K562 (cell line): ENCODE data around the gene TIMP2. TPM values are rescaled to one million over a fixed set of nuclear protein-coding genes. Genes with fewer than 3 reads are reported as not detected.
"Not testable (repeated sequence)": the region's sequence is repeated elsewhere in the genome, so short reads cannot be mapped to it uniquely, and the experiment has no call there.

Experiments
- ATAC-seq: fragments of 200-7000 bp; cut with Tn5 transposase; 3 replicates; pipeline ENCODE4 v1.9.1; 2020; ENCODE audit warnings: moderate library complexity
- BruUV-seq: library from RNA; stranded (reverse); fragments of 400-500 nt; replicated peaks from 2 replicates; lab custom pipeline; 2021; lab: Mats Ljungman, UMichigan
- CTCF ChIA-PET: fragments of 300-600 bp; formaldehyde crosslinking; extraction: SDS; loops from one replicate; lab custom pipeline; 2021; ENCODE audit warnings: low intra/inter-chr PET ratio; lab: Yijun Ruan, JAX
- POLR2A ChIA-PET: fragments of 300-600, 350-650 bp; sonication (Branson Sonifier 250); formaldehyde crosslinking; extraction: SDS; loops from one replicate; lab custom pipeline; 2021; ENCODE audit warnings: antibody characterized with exemption, inconsistent platforms; lab: Yijun Ruan, JAX
- DNase-seq, 4 experiments: peaks; one replicate each; pipeline versions ENCODE4 v3.0.0 to v3.0.0-alpha.2; 2011 to 2018; ENCODE audit warnings: low spot score in 3 of 4, mixed read lengths in 3 of 4; ENCODE audit errors: extremely low read depth in 1 of 4
- FAIRE-seq: peaks from 2 replicates; lab custom pipeline; 2011; peaks lifted over from hg19 to GRCh38; lab: Jason Lieb, UNC
- H2AFZ ChIP-seq: 2 replicates; pipeline ENCODE4 v1.6.0; 2011; ENCODE audit warnings: low read depth, low read length, control low read depth, inconsistent platforms
- H3K27ac ChIP-seq: fragments of 200-600 bp; 3 replicates; pipeline ENCODE4 v1.8.0; 2011; ENCODE audit warnings: low read depth, mild to moderate bottlenecking, control low read depth, inconsistent platforms, low read length, moderate library complexity, mixed read lengths; ENCODE audit errors: extremely low read depth
- H3K27me3 ChIP-seq, 2 experiments: fragments of 300-600 bp in 1 of 2; 2 replicates in 1 of 2; 3 replicates in 1 of 2; pipeline versions ENCODE4 v1.6.0 to v1.8.0; 2011; ENCODE audit warnings: inconsistent platforms in 2 of 2, low read length in 2 of 2, mild to moderate bottlenecking in 1 of 2, mixed read lengths in 1 of 2, moderate library complexity in 1 of 2; ENCODE audit not compliant: control insufficient read depth in 2 of 2, insufficient read depth in 2 of 2
- H3K36me3 ChIP-seq: fragments of 300-600 bp; 3 replicates; pipeline ENCODE4 v1.8.0; 2011; ENCODE audit warnings: mild to moderate bottlenecking, low read length, inconsistent platforms; ENCODE audit not compliant: control insufficient read depth, insufficient read depth
- H3K4me1 ChIP-seq, 2 experiments: fragments of 200-600 bp in 1 of 2; replicated peaks in 1 of 2; 2 replicates in 1 of 2; 3 replicates in 1 of 2; pipeline versions ENCODE4 v1.5.1 to v1.8.0; 2011; ENCODE audit warnings: inconsistent platforms in 2 of 2, low read length in 2 of 2, mild to moderate bottlenecking in 1 of 2, mixed read lengths in 1 of 2, moderate library complexity in 1 of 2; ENCODE audit not compliant: control insufficient read depth in 2 of 2, insufficient read depth in 2 of 2
- H3K4me2 ChIP-seq: 2 replicates; pipeline ENCODE4 v1.6.1; 2011; ENCODE audit warnings: low read length, control low read depth, inconsistent platforms, mixed read lengths; ENCODE audit not compliant: insufficient read depth
- H3K4me3 ChIP-seq: fragments of 200-600 bp; sonication (generic), shearing (Covaris generic); 2 replicates; pipeline ENCODE4 v1.5.1; 2016; ENCODE audit warnings: control low read depth, inconsistent platforms
- H3K79me2 ChIP-seq: fragments of 200-600 bp; 3 replicates; pipeline ENCODE4 v1.8.0; 2011; ENCODE audit warnings: low read length, inconsistent platforms; ENCODE audit not compliant: control insufficient read depth, insufficient read depth
- H3K9ac ChIP-seq, 2 experiments: 2 replicates each; pipeline versions ENCODE4 v1.6.0 to v1.6.1; 2011; ENCODE audit warnings: low read depth in 2 of 2, low read length in 2 of 2, control low read depth in 1 of 2, inconsistent platforms in 1 of 2, mild to moderate bottlenecking in 1 of 2, mixed read lengths in 1 of 2; ENCODE audit not compliant: insufficient read depth in 1 of 2
- H3K9me1 ChIP-seq: one replicate; pipeline ENCODE4 v1.6.0; 2011; ENCODE audit warnings: inconsistent platforms, mild to moderate bottlenecking, low read length, moderate library complexity; ENCODE audit not compliant: control insufficient read depth, insufficient read depth
- H3K9me3 ChIP-seq: replicated peaks from 2 replicates; pipeline ENCODE4 v1.5.1; 2011; ENCODE audit warnings: low read depth, low read length, inconsistent platforms; ENCODE audit not compliant: control insufficient read depth, insufficient read depth
- H4K20me1 ChIP-seq: replicated peaks from 2 replicates; pipeline ENCODE4 v1.6.1; 2011; ENCODE audit warnings: low read length, inconsistent platforms, mixed read lengths; ENCODE audit not compliant: control insufficient read depth, insufficient read depth
- CGGBP1 ChIP-seq: fragments of 250-450 bp; sonication (Bioruptor Pico); IDR thresholded peaks from 2 replicates; pipeline ENCODE4 v1.9.0; 2021; ENCODE audit warnings: mild to moderate bottlenecking
- JUNB ChIP-seq: fragments of 450-650 bp; formaldehyde crosslinking; conservative IDR thresholded peaks from 2 replicates; pipeline ENCODE4 v1.4.0; 2020; ENCODE audit warnings: mild to moderate bottlenecking
- MLLT1 ChIP-seq, 2 experiments: fragments of 450-650 bp; IDR thresholded peaks; 2 replicates each; pipeline ENCODE4 v1.6.1; 2016
- PHF20 ChIP-seq: fragments of 450-650 bp; IDR thresholded peaks from 2 replicates; pipeline ENCODE4 v1.6.1; 2018; ENCODE audit not compliant: partially characterized antibody
- PPARD ChIP-seq: fragments of 250-450 bp; sonication (Bioruptor Pico); IDR thresholded peaks from 2 replicates; pipeline ENCODE4 v1.8.0; 2022; ENCODE audit warnings: inconsistent platforms, mild to moderate bottlenecking, moderate library complexity
- TOE1 ChIP-seq, 2 experiments: fragments of 450-650 bp in 1 of 2; sonication (generic) in 1 of 2; formaldehyde crosslinking in 1 of 2; IDR thresholded peaks; 2 replicates each; pipeline versions ENCODE4 v1.7.1 to v1.8.0; 2016 to 2022; ENCODE audit warnings: borderline replicate concordance in 2 of 2, mild to moderate bottlenecking in 2 of 2, antibody characterized with exemption in 1 of 2, inconsistent platforms in 1 of 2, low read depth in 1 of 2, missing genetic modification reagents in 1 of 2, moderate library complexity in 1 of 2
- WGBS: fragments of 100-300 bp; shearing (Covaris generic); methylation state at CpG from one replicate; pipeline ENCODE4 v1.1.6; 2016; ENCODE audit warnings: low coverage, mixed read lengths; ENCODE audit not compliant: insufficient coverage; ENCODE audit errors: missing lambda C conversion rate; 5-methylcytosine and 5-hydroxymethylcytosine counted together
- in situ Hi-C: fragments of 300-500 bp; cut with MboI; formaldehyde crosslinking; loops from 4 replicates; pipeline ENCODE4 v1.15.0; 2018; ENCODE audit warnings: inconsistent platforms, mixed read lengths
- intact Hi-C: fragments of 100-400 bp; cut with micrococcal nuclease; formaldehyde crosslinking; loops from 2 replicates; pipeline ENCODE4 v1.14.2; 2022
- polyA plus RNA-seq, 8 experiments: library from polyadenylated mRNA; depleted of rRNA in 4 of 8; stranded (reverse) in 5 of 8; unstranded in 3 of 8; fragments of >200 nt; fragmentation: Nextera tagmentation in 2 of 8; fragmentation: Illumina TruSeq in 1 of 8; extraction: Ambion mirVana in 2 of 8; extraction: Trizol in 1 of 8; gene quantifications; 2 replicates each; pipeline versions ENCODE4 v1.2.1 to v1.2.3, GENCODE V29; 2011 to 2014; ENCODE audit warnings: inconsistent platforms in 1 of 8, missing spikeins in 1 of 8
- total RNA-seq, 7 experiments: library from RNA; depleted of rRNA in 6 of 7; stranded (reverse); fragments of >200 nt in 6 of 7; fragmentation: Illumina TruSeq in 2 of 7; extraction: Trizol in 2 of 7; gene quantifications; 2 replicates each; pipeline versions ENCODE4 v1.2.1 to v1.2.3, GENCODE V29; 2011 to 2021; ENCODE audit warnings: low replicate concordance in 1 of 7
- TF ChIP-seq, protein P1 (sequence below): fragments of 250-450 bp; sonication (Bioruptor Pico); IDR thresholded peaks from 2 replicates; pipeline ENCODE4 v1.4.0; 2020; ENCODE audit warnings: mild to moderate bottlenecking, moderate library complexity, borderline replicate concordance

TIMP2 gene
- total and polyA plus RNA-seq, 9 of the 15 experiments (the other 6 are each of a cell fraction or from before 2014, with no cell fraction given) = 0.55 TPM; not detected in 8

DNA sequence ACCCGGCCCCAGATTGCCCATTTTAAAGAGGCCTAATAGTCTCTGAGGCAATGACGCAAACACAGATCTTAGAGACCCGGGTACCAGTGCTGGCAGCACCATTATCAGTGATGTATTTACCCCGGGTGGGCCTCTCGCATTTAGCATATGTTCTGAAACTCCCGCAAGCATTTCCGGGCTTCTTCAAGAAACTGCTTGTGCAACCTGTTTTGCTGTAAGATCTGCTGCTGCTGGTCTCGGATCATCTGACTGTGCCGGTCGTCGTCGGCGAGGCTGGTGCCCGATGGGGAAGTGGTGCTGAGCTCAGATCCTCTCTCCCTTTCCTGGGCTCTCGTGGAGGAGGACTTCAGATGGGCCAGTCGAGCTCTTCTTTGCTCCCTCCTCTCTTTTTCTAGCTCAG is 34.7 kb downstream of the TIMP2 start (continued):
- TF ChIP-seq TOE1 (IDR thresholded peaks at IDR 0.05; ENCODE audit: borderline replicate concordance) (no peak), TOE1 (CRISPR knock-in tag; IDR thresholded peaks at IDR 0.05; ENCODE audit: borderline replicate concordance, low read depth) (no peak), MLLT1 (IDR thresholded peaks at IDR 0.05) (no peak), PPARD (no peak), PHF20 (no peak), JUNB (CRISPR knock-in tag) (no peak), CGGBP1 (CRISPR knock-in tag) (no peak)
- TF ChIP-seq, protein P1, sequence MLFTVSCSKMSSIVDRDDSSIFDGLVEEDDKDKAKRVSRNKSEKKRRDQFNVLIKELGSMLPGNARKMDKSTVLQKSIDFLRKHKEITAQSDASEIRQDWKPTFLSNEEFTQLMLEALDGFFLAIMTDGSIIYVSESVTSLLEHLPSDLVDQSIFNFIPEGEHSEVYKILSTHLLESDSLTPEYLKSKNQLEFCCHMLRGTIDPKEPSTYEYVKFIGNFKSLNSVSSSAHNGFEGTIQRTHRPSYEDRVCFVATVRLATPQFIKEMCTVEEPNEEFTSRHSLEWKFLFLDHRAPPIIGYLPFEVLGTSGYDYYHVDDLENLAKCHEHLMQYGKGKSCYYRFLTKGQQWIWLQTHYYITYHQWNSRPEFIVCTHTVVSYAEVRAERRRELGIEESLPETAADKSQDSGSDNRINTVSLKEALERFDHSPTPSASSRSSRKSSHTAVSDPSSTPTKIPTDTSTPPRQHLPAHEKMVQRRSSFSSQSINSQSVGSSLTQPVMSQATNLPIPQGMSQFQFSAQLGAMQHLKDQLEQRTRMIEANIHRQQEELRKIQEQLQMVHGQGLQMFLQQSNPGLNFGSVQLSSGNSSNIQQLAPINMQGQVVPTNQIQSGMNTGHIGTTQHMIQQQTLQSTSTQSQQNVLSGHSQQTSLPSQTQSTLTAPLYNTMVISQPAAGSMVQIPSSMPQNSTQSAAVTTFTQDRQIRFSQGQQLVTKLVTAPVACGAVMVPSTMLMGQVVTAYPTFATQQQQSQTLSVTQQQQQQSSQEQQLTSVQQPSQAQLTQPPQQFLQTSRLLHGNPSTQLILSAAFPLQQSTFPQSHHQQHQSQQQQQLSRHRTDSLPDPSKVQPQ = no peak

GRCh38 chr17:78890096-78890495 is 35.1 kb downstream of the TIMP2 start:
- H3K79me2 ChIP-seq, H3K9ac ChIP-seq, BruUV-seq, H3K4me2 ChIP-seq, H3K36me3 ChIP-seq, H3K9me1 ChIP-seq, H2AFZ ChIP-seq, DNase-seq, ATAC-seq, intact Hi-C loops, H3K4me1 ChIP-seq, H3K9me3 ChIP-seq, H3K27ac ChIP-seq, FAIRE-seq, CTCF ChIA-PET, H3K4me3 ChIP-seq, in situ Hi-C loops: not testable (repeated sequence)
- POLR2A ChIA-PET = interaction anchor here (0.6 to 1.9 kb wide), 2 partner anchors 10 to 18 kb away, joined by 5 to 6 read pairs; no protein-coding TSS in a partner anchor
- WGBS = 9% methylated on average over 9 of the region's 11 CpGs
- H4K20me1 ChIP-seq = peaks cover 14% of the 10 kb centered on the region
- peaks cover 43 to 85% of the 10 kb centered on the region in 2 experiments for H3K27me3 ChIP-seq
